Measurements from ENCODE around the gene CDH11. TPM values are rescaled to one million over a fixed set of nuclear protein-coding genes. Genes with fewer than 3 reads are reported as not detected.

Gene CDH11
- total RNA-seq, 1 experiment from 2014 or later: not detected

DNA sequence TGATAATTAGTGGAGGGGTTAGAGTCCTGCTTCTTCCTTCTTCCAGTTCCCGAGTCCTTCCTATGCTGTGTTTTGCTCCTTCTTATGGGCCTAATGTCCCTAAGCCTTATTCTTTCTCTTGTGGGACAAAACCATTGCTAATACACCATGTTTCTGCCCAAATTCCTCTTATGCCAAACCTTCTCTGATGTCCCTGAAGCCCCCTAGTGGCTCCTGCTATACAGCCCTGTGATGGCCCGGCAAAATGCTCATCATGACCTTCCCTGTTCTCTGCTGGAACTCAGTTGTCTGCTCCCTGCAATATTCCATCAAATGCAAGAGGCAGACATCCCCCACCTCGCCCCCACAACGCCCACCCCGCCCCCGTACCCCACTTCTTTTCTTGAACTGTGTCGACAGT, 171.6 kb downstream of the CDH11 start:
- peak; percentile 67 for DNase-seq
- Histone ChIP-seq H4K20me1 (ENCODE audit: insufficient read depth, low read depth, low read length) (no peaks in the 10 kb centered on the region), H3K4me3 (ENCODE audit: low read length) (no peak overlapping the region), H3K36me3 (ENCODE audit: insufficient read depth, low read length) (no peaks in the 10 kb centered on the region), H2AFZ (ENCODE audit: low read length) (no peak overlapping the region), H3K4me1 (ENCODE audit: low read length) (no peaks in the 10 kb centered on the region), H3K27ac (ENCODE audit: low read length) (no peak overlapping the region), H3K79me2 (ENCODE audit: low read length) (no peaks in the 10 kb centered on the region), H3K27me3 (ENCODE audit: low read length) (no peaks in the 10 kb centered on the region), H3K9me3 (ENCODE audit: low read length) (no peaks in the 10 kb centered on the region), H3K9me2 (replicated peaks; ENCODE audit: insufficient read depth, low read length) (no peaks in the 10 kb centered on the region), H3K9ac (ENCODE audit: low read length) (no peak overlapping the region), H3K4me2 (ENCODE audit: low read depth, low read length, poor library complexity, severe bottlenecking) (no peak overlapping the region)

DNA sequence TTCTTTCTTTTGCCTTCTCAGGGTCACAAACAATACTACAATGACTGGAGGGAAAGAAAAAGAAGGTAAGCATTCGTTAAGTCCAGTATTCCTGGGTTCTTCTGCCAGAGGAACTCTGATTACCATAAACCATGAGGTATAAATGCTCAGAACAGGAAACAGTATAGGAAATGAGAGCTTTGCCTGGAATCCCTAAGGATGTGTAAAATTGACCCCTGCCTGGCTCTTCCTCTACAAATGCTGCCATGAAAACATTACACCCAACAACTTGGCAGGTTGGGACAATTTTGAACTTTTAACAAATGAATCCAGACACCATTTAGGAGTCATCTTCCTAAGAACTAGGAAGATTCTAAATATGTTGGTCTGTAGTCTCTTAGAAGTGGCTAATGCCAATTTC, 173.8 kb downstream of the CDH11 start:
- no peaks in the 10 kb centered on the region for H3K9me3 ChIP-seq (ENCODE audit: low read length)
- H3K4me1 ChIP-seq (ENCODE audit: low read length): no peaks in the 10 kb centered on the region
- no peak overlapping the region for H2AFZ ChIP-seq (ENCODE audit: low read length)
- H3K36me3 ChIP-seq (ENCODE audit: insufficient read depth, low read length): no peaks in the 10 kb centered on the region
- no peak overlapping the region for H3K4me2 ChIP-seq (ENCODE audit: low read depth, low read length, poor library complexity, severe bottlenecking)
- H4K20me1 ChIP-seq (ENCODE audit: insufficient read depth, low read depth, low read length): no peaks in the 10 kb centered on the region
- H3K9ac ChIP-seq (ENCODE audit: low read length): no peak overlapping the region
- H3K79me2 ChIP-seq (ENCODE audit: low read length): no peaks in the 10 kb centered on the region
- H3K4me3 ChIP-seq (ENCODE audit: low read length): no peak overlapping the region
- H3K27me3 ChIP-seq (ENCODE audit: low read length): no peaks in the 10 kb centered on the region
- H3K27ac ChIP-seq (ENCODE audit: low read length): no peak overlapping the region
- no peaks in the 10 kb centered on the region for H3K9me2 ChIP-seq (replicated peaks; ENCODE audit: insufficient read depth, low read length)
- DNase-seq: no peak

DNA sequence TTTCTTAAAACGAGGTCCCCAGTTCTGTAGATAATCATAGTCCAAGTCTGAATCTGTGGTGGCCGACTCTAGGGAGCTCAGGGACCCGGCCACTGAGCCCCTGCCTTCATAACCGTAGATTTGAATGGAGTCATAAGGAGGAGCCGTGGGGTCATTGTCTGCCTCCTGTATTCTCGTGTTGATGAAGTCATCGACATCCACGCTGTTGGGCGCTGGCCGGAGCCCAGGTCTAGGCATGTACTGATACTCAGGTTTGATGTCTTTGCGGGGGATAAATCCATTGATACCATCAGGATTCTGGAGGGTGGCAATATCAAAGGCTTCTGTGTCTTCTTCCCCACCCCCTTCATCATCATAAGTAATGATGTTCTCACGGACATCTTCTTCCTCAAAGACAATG, 174.2 kb downstream of the CDH11 start:
- Histone ChIP-seq H3K36me3 (ENCODE audit: insufficient read depth, low read length) (no peaks in the 10 kb centered on the region), H3K4me2 (ENCODE audit: low read depth, low read length, poor library complexity, severe bottlenecking) (no peak overlapping the region), H3K27me3 (ENCODE audit: low read length) (no peaks in the 10 kb centered on the region), H3K4me3 (ENCODE audit: low read length) (no peak overlapping the region), H3K9me3 (ENCODE audit: low read length) (no peaks in the 10 kb centered on the region), H3K27ac (ENCODE audit: low read length) (no peak overlapping the region), H3K4me1 (ENCODE audit: low read length) (no peaks in the 10 kb centered on the region), H4K20me1 (ENCODE audit: insufficient read depth, low read depth, low read length) (no peaks in the 10 kb centered on the region), H3K9ac (ENCODE audit: low read length) (no peak overlapping the region), H3K79me2 (ENCODE audit: low read length) (no peaks in the 10 kb centered on the region), H3K9me2 (replicated peaks; ENCODE audit: insufficient read depth, low read length) (no peaks in the 10 kb centered on the region), H2AFZ (ENCODE audit: low read length) (no peak overlapping the region)
- DNase-seq: no peak

DNA sequence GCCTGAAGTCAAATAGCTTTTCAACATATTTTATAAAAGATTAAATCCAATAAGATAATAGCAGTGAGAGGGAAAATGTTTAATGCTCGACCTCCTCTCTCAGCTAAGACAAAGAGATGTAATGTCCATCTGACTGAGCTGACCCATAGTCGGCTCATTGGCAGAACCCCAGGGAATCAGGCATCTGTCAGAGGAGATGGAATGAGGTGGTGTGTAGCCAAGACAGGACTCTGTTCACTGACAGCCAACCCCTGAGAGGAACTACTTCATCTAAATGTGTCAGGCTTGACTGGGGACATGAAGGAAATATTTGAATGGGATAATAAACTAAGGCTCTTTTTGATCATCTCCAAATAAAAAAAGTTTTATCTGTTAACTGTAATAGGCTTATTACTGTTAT, 188.0 kb downstream of the CDH11 start:
- Histone ChIP-seq H3K27me3 (ENCODE audit: low read length) (no peaks in the 10 kb centered on the region), H3K9ac (ENCODE audit: low read length) (no peak overlapping the region), H3K27ac (ENCODE audit: low read length) (no peak overlapping the region), H3K4me2 (ENCODE audit: low read depth, low read length, poor library complexity, severe bottlenecking) (no peak overlapping the region), H3K4me3 (ENCODE audit: low read length) (no peak overlapping the region), H3K79me2 (ENCODE audit: low read length) (no peaks in the 10 kb centered on the region), H3K9me3 (ENCODE audit: low read length) (no peaks in the 10 kb centered on the region), H4K20me1 (ENCODE audit: insufficient read depth, low read depth, low read length) (no peaks in the 10 kb centered on the region), H2AFZ (ENCODE audit: low read length) (no peak overlapping the region), H3K9me2 (replicated peaks; ENCODE audit: insufficient read depth, low read length) (no peaks in the 10 kb centered on the region), H3K4me1 (ENCODE audit: low read length) (no peaks in the 10 kb centered on the region), H3K36me3 (ENCODE audit: insufficient read depth, low read length) (no peaks in the 10 kb centered on the region)
- DNase-seq: no peak

DNA sequence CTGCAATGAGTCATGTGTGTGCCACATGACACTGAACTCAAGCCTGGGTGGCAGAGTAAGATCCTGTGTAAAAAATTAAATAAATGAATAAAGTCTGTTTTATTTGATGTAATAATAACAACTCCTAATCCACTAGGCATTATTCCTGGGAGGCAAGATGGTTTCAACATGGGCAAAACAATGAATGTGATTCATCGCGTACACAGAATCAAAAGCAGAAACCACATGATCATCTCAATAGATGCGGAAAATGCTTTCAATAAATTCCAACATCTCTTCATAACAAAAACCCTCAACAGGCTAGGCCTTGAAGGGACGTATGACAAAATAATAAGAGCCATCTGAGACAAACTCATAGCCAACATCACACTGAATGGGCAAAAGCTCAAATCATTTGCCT, 195.4 kb downstream of the CDH11 start:
- Histone ChIP-seq H4K20me1 (ENCODE audit: insufficient read depth, low read depth, low read length) (no peaks in the 10 kb centered on the region), H3K4me2 (ENCODE audit: low read depth, low read length, poor library complexity, severe bottlenecking) (no peak overlapping the region), H3K9me2 (replicated peaks; ENCODE audit: insufficient read depth, low read length) (no peaks in the 10 kb centered on the region), H3K4me1 (ENCODE audit: low read length) (no peaks in the 10 kb centered on the region), H2AFZ (ENCODE audit: low read length) (no peak overlapping the region), H3K79me2 (ENCODE audit: low read length) (no peaks in the 10 kb centered on the region), H3K9me3 (ENCODE audit: low read length) (no peaks in the 10 kb centered on the region), H3K27ac (ENCODE audit: low read length) (no peak overlapping the region), H3K36me3 (ENCODE audit: insufficient read depth, low read length) (no peaks in the 10 kb centered on the region), H3K4me3 (ENCODE audit: low read length) (no peak overlapping the region), H3K27me3 (ENCODE audit: low read length) (no peaks in the 10 kb centered on the region), H3K9ac (ENCODE audit: low read length) (no peak overlapping the region)
- DNase-seq: no peak

DNA sequence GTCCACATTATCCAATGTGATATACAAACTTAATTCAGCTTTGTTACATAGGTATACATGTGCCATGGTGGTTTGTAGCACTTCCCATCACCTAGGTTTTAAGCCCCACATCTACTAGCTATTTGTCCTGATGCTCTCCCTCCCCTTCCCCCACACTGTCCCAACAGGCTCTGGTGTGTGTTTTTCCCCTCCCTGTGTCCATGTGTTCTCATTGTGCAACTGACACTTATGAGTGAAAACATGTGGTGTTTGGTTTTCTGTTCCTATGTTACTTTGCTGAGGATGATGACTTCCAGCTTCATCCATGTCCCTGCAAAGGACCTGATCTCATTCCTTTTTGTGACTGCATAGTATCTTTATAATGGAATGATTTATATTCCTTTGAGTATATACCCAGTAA, 196.7 kb downstream of the CDH11 start:
- no peak overlapping the region for H3K4me2 ChIP-seq (ENCODE audit: low read depth, low read length, poor library complexity, severe bottlenecking)
- no peaks in the 10 kb centered on the region for H3K79me2 ChIP-seq (ENCODE audit: low read length)
- H3K4me3 ChIP-seq (ENCODE audit: low read length): no peak overlapping the region
- no peaks in the 10 kb centered on the region for H3K4me1 ChIP-seq (ENCODE audit: low read length)
- H3K9ac ChIP-seq (ENCODE audit: low read length): no peak overlapping the region
- no peak overlapping the region for H3K27ac ChIP-seq (ENCODE audit: low read length)
- no peaks in the 10 kb centered on the region for H3K9me3 ChIP-seq (ENCODE audit: low read length)
- no peak for DNase-seq
- H3K36me3 ChIP-seq (ENCODE audit: insufficient read depth, low read length): no peaks in the 10 kb centered on the region
- H2AFZ ChIP-seq (ENCODE audit: low read length): no peak overlapping the region
- no peaks in the 10 kb centered on the region for H3K27me3 ChIP-seq (ENCODE audit: low read length)
- no peaks in the 10 kb centered on the region for H4K20me1 ChIP-seq (ENCODE audit: insufficient read depth, low read depth, low read length)
- H3K9me2 ChIP-seq (replicated peaks; ENCODE audit: insufficient read depth, low read length): no peaks in the 10 kb centered on the region

DNA sequence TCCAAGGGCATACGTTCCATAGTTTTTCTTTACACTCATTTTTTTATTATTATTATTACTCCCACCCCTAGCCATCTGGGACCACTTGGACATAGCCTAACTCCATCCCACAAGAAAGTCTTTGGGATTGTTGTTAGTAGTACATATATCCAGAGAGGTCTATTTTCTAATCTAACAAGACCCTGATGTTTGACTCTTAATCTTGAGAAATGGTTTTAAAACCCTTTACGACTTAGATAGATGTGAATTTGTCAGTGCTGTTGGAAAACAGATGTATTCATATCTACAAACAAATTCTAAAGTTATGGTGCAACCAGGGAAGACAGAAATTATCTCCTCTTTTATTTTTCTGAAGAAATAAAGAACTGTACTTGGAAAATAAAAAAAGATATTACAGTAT, 197.8 kb downstream of the CDH11 start:
- no peak overlapping the region for H3K9ac ChIP-seq (ENCODE audit: low read length)
- no peaks in the 10 kb centered on the region for H4K20me1 ChIP-seq (ENCODE audit: insufficient read depth, low read depth, low read length)
- H3K27me3 ChIP-seq (ENCODE audit: low read length): no peaks in the 10 kb centered on the region
- no peaks in the 10 kb centered on the region for H3K36me3 ChIP-seq (ENCODE audit: insufficient read depth, low read length)
- no peak overlapping the region for H3K4me2 ChIP-seq (ENCODE audit: low read depth, low read length, poor library complexity, severe bottlenecking)
- H3K27ac ChIP-seq (ENCODE audit: low read length): no peak overlapping the region
- H3K79me2 ChIP-seq (ENCODE audit: low read length): no peaks in the 10 kb centered on the region
- DNase-seq: no peak
- H3K9me3 ChIP-seq (ENCODE audit: low read length): no peaks in the 10 kb centered on the region
- no peaks in the 10 kb centered on the region for H3K9me2 ChIP-seq (replicated peaks; ENCODE audit: insufficient read depth, low read length)
- no peak overlapping the region for H2AFZ ChIP-seq (ENCODE audit: low read length)
- H3K4me1 ChIP-seq (ENCODE audit: low read length): no peaks in the 10 kb centered on the region
- no peak overlapping the region for H3K4me3 ChIP-seq (ENCODE audit: low read length)

- Histone ChIP-seq H3K4me2 (ENCODE audit: low read depth, low read length, poor library complexity, severe bottlenecking) (no peak overlapping the region), H4K20me1 (ENCODE audit: insufficient read depth, low read depth, low read length) (no peaks in the 10 kb centered on the region), H3K9me3 (ENCODE audit: low read length) (no peaks in the 10 kb centered on the region), H3K9me2 (replicated peaks; ENCODE audit: insufficient read depth, low read length) (no peaks in the 10 kb centered on the region), H3K9ac (ENCODE audit: low read length) (no peak overlapping the region), H3K36me3 (ENCODE audit: insufficient read depth, low read length) (no peaks in the 10 kb centered on the region), H3K27me3 (ENCODE audit: low read length) (no peaks in the 10 kb centered on the region), H3K79me2 (ENCODE audit: low read length) (no peaks in the 10 kb centered on the region), H2AFZ (ENCODE audit: low read length) (no peak overlapping the region), H3K27ac (ENCODE audit: low read length) (no peak overlapping the region), H3K4me1 (ENCODE audit: low read length) (no peaks in the 10 kb centered on the region), H3K4me3 (ENCODE audit: low read length) (no peak overlapping the region)
- DNase-seq: no peak
These were observed 201.8 kb downstream of the CDH11 start for GRCh38 chr16:64919929-64920607.

DNA sequence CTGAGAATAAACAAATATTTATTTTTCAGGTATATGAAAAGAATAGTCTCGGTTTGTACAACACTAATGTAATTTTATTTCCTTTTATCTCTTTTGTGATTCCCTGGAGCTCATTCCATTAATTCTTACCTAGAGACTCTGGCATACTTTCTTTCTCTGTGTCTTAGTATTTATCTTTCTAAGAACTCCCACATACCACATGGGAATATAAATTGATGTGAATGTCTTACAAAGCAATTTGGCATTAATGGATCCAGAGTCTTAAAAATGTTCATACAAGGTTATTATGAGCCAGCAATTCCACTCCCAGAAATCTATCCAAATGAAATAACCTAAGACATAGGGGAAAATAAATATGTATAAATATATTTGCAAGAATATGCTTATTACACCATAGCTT, 202.7 kb downstream of the CDH11 start:
- H4K20me1 ChIP-seq (ENCODE audit: insufficient read depth, low read depth, low read length): no peaks in the 10 kb centered on the region
- H3K9me3 ChIP-seq (ENCODE audit: low read length): no peaks in the 10 kb centered on the region
- H3K27me3 ChIP-seq (ENCODE audit: low read length): no peaks in the 10 kb centered on the region
- no peaks in the 10 kb centered on the region for H3K4me1 ChIP-seq (ENCODE audit: low read length)
- H3K79me2 ChIP-seq (ENCODE audit: low read length): no peaks in the 10 kb centered on the region
- H3K9ac ChIP-seq (ENCODE audit: low read length): no peak overlapping the region
- no peaks in the 10 kb centered on the region for H3K36me3 ChIP-seq (ENCODE audit: insufficient read depth, low read length)
- H3K4me2 ChIP-seq (ENCODE audit: low read depth, low read length, poor library complexity, severe bottlenecking): no peak overlapping the region
- H3K4me3 ChIP-seq (ENCODE audit: low read length): no peak overlapping the region
- H2AFZ ChIP-seq (ENCODE audit: low read length): no peak overlapping the region
- no peak overlapping the region for H3K27ac ChIP-seq (ENCODE audit: low read length)
- DNase-seq: no peak
- H3K9me2 ChIP-seq (replicated peaks; ENCODE audit: insufficient read depth, low read length): no peaks in the 10 kb centered on the region

Measured in Karpas-422 (cell line).